Osteoblast (primary cell): Measurements from ENCODE around the gene SLC34A1. TPM values are rescaled to one million over a fixed set of nuclear protein-coding genes. Genes with fewer than 3 reads are reported as not detected.

Experiments
- DNase-seq: peaks from one replicate; pipeline ENCODE4 v3.0.0; 2011; ENCODE audit warnings: low spot score, mixed read lengths; ENCODE audit not compliant: insufficient read length; ENCODE audit errors: missing footprints
- H2AFZ ChIP-seq: 2 replicates; pipeline ENCODE4 v1.6.0; 2011; ENCODE audit warnings: mild to moderate bottlenecking, low read length
- H3K27ac ChIP-seq: 2 replicates; pipeline ENCODE4 v1.5.1; 2011; ENCODE audit warnings: mild to moderate bottlenecking, low read depth, low read length, moderate library complexity
- H3K27me3 ChIP-seq: 2 replicates; pipeline ENCODE4 v1.6.0; 2012; ENCODE audit warnings: mild to moderate bottlenecking, control low read depth, inconsistent platforms, low read length, moderate library complexity; ENCODE audit not compliant: insufficient read depth
- H3K36me3 ChIP-seq: 2 replicates; pipeline ENCODE4 v1.5.1; 2011; ENCODE audit warnings: mild to moderate bottlenecking, low read length, control low read depth, moderate library complexity; ENCODE audit not compliant: insufficient read depth
- H3K4me1 ChIP-seq: 2 replicates; pipeline ENCODE4 v1.5.1; 2011; ENCODE audit warnings: mild to moderate bottlenecking, low read length, control low read depth, moderate library complexity; ENCODE audit not compliant: insufficient read depth
- H3K4me2 ChIP-seq: 2 replicates; pipeline ENCODE4 v1.6.0; 2011; ENCODE audit warnings: mild to moderate bottlenecking, low read length; ENCODE audit not compliant: insufficient read depth
- H3K4me3 ChIP-seq: fragments of 200-600 bp; sonication (generic); 3 replicates; pipeline ENCODE4 v1.5.1; 2012; ENCODE audit warnings: mild to moderate bottlenecking, low read length, inconsistent platforms; ENCODE audit not compliant: insufficient read depth
- H3K79me2 ChIP-seq: 2 replicates; pipeline ENCODE4 v1.6.0; 2012; ENCODE audit warnings: mild to moderate bottlenecking, low read length, control low read depth, inconsistent platforms; ENCODE audit not compliant: insufficient read depth
- H3K9me3 ChIP-seq: 2 replicates; pipeline ENCODE4 v1.5.1; 2011; ENCODE audit warnings: low read depth, low read length, control low read depth
- H4K20me1 ChIP-seq: 2 replicates; pipeline ENCODE4 v1.6.0; 2012; ENCODE audit warnings: mild to moderate bottlenecking, low read length, control low read depth; ENCODE audit not compliant: insufficient read depth
- CTCF ChIP-seq: IDR thresholded peaks from 2 replicates; pipeline ENCODE4 v1.5.1; 2011; ENCODE audit warnings: mild to moderate bottlenecking, low read depth, low read length, moderate library complexity; ENCODE audit errors: extremely low read depth
- total RNA-seq: library from RNA; depleted of rRNA; stranded (reverse); fragments of >200 nt; gene quantifications from 2 replicates; pipeline ENCODE4 v1.2.3, GENCODE V29; 2012

The SLC34A1 gene
- total RNA-seq, 1 donor: not detected

GRCh38 chr5:177361418-177362291, 22.6 kb upstream of the SLC34A1 start:
- H4K20me1 ChIP-seq: no peaks in the 10 kb centered on the region
- H3K4me2 ChIP-seq: no peak overlapping the region
- H3K27me3 ChIP-seq: peaks cover 10% of the 10 kb centered on the region
- peak; percentile 53 for DNase-seq
- peaks cover 17% of the 10 kb centered on the region for H3K4me1 ChIP-seq
- no peak overlapping the region for H3K4me3 ChIP-seq
- no peaks in the 10 kb centered on the region for H3K9me3 ChIP-seq
- H3K79me2 ChIP-seq: no peaks in the 10 kb centered on the region
- TF ChIP-seq CTCF: no peak
- H3K36me3 ChIP-seq: no peaks in the 10 kb centered on the region
- no peak overlapping the region for H2AFZ ChIP-seq
- H3K27ac ChIP-seq: no peak overlapping the region

- no peak for TF ChIP-seq CTCF
- DNase-seq: no peak
- H3K9me3 ChIP-seq: no peaks in the 10 kb centered on the region
Measured at GRCh38 chr5:177362292-177362609, 22.0 kb upstream of the SLC34A1 start.

GRCh38 chr5:177362610-177363507, 21.4 kb upstream of the SLC34A1 start:
- H3K9me3 ChIP-seq: no peaks in the 10 kb centered on the region
- no peaks in the 10 kb centered on the region for H4K20me1 ChIP-seq
- H3K4me3 ChIP-seq: peak overlapping the region; percentile 64
- no peaks in the 10 kb centered on the region for H3K36me3 ChIP-seq
- H2AFZ ChIP-seq: peak overlapping the region; percentile 83
- DNase-seq: peak; percentile 97
- no peak for TF ChIP-seq CTCF
- H3K27ac ChIP-seq: no peak overlapping the region
- peaks cover 10% of the 10 kb centered on the region for H3K27me3 ChIP-seq
- peaks cover 12% of the 10 kb centered on the region for H3K4me1 ChIP-seq
- peak overlapping the region; percentile 81 for H3K4me2 ChIP-seq
- no peaks in the 10 kb centered on the region for H3K79me2 ChIP-seq

More at GRCh38 chr5:177362292-177362609, 22.0 kb upstream of the SLC34A1 start:
- Histone ChIP-seq H3K27me3 (peaks cover 10% of the 10 kb centered on the region), H3K27ac (no peak overlapping the region), H3K79me2 (no peaks in the 10 kb centered on the region), H3K4me2 (no peak overlapping the region), H2AFZ (no peak overlapping the region), H3K36me3 (no peaks in the 10 kb centered on the region), H3K4me1 (peaks cover 17% of the 10 kb centered on the region), H3K4me3 (no peak overlapping the region), H4K20me1 (no peaks in the 10 kb centered on the region)

- H4K20me1 ChIP-seq: no peaks in the 10 kb centered on the region
- no peak overlapping the region for H2AFZ ChIP-seq
- H3K4me3 ChIP-seq: peak overlapping the region; percentile 64
- H3K27ac ChIP-seq: no peak overlapping the region
- peak overlapping the region; percentile 81 for H3K4me2 ChIP-seq
- H3K9me3 ChIP-seq: no peaks in the 10 kb centered on the region
- H3K27me3 ChIP-seq: peaks cover 3% of the 10 kb centered on the region
- no peak for DNase-seq
- TF ChIP-seq CTCF: no peak
- H3K4me1 ChIP-seq: peaks cover 9% of the 10 kb centered on the region
- H3K36me3 ChIP-seq: no peaks in the 10 kb centered on the region
- no peaks in the 10 kb centered on the region for H3K79me2 ChIP-seq
Measured at GRCh38 chr5:177363565-177363964, 20.7 kb upstream of the SLC34A1 start.
